Measurements from ENCODE around the gene RASL10A. TPM values are rescaled to one million over a fixed set of nuclear protein-coding genes. Genes with fewer than 3 reads are reported as not detected.

RASL10A gene
- total and polyA plus RNA-seq, 9 of the 15 experiments (the other 6 are each of a cell fraction or from before 2014, with no cell fraction given) = 0.17 to 1.2 (median 0.45) TPM; not detected in 3

- TF ChIP-seq ZNF395 (CRISPR knock-in tag; IDR thresholded peaks at IDR 0.05) (peak; percentile 81; the same call in 1 of the 2 replicates), LEF1 (IDR thresholded peaks at IDR 0.05) (no peak), ZBTB7A (IDR thresholded peaks at IDR 0.05; ENCODE audit: borderline replicate concordance, control insufficient read depth, low read depth, low read length) (peak; percentile 83), ZFPM2 (CRISPR knock-in tag; IDR thresholded peaks at IDR 0.05) (no peak), NFIC (IDR thresholded peaks at IDR 0.05) (peak; percentile 32; the same call in 1 of the 2 replicates), TEAD2 (tag; IDR thresholded peaks at IDR 0.05) (no peak), ZNF592 (IDR thresholded peaks at IDR 0.05) (peak; percentile 51), CBFB (CRISPR knock-in tag; IDR thresholded peaks at IDR 0.05) (no peak), COPS2 (conservative IDR thresholded peaks at IDR 0.05) (no peak)
Observed at GRCh38 chr22:29267462-29267857, 48.0 kb downstream of the RASL10A start (continued).

Data from K562 (cell line).